Measurements from ENCODE around the gene DHRSX. TPM values are rescaled to one million over a fixed set of nuclear protein-coding genes. Genes with fewer than 3 reads are reported as not detected.

The DHRSX gene
- total RNA-seq, 1 donor from 2014 or later: 31.8 TPM

DNA sequence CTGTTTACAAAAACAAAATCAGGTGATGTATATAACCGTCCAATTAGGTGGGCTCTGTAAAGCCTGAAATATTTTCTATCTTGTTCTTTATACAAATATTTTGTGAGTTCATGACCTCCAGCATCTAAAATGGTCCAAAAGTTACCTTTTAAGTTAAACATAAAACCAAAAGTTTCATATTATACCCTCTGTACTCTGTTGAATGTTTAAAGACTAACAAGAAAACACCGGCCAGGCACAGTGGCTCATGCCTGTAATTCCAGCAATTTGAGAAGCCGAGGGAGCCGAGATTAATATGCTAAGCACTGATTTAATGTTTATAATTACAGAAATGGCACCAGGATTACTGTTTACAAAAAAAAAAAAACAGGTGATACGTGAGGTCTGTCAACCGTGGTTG lies 328.4 kb downstream of the DHRSX start:
- Histone ChIP-seq H3K9ac (no peak overlapping the region), H2AFZ (replicated peaks) (no peak overlapping the region), H3K27ac (no peak overlapping the region), H3K79me2 (ENCODE audit: low read depth) (no peaks in the 10 kb centered on the region), H3K4me3 (no peak overlapping the region), H3K4me1 (no peaks in the 10 kb centered on the region), H4K20me1 (ENCODE audit: low read depth) (no peaks in the 10 kb centered on the region), H3K36me3 (no peaks in the 10 kb centered on the region), H3K27me3 (no peaks in the 10 kb centered on the region), H3F3A (ENCODE audit: low read depth) (peaks cover 6% of the 10 kb centered on the region), H3K4me2 (no peak overlapping the region), H3K9me3 (ENCODE audit: low read depth) (no peaks in the 10 kb centered on the region)
- H3K27me3 Mint-ChIP-seq (ENCODE audit: insufficient read depth, low read depth): peaks cover 17% of the 10 kb centered on the region
- TF ChIP-seq EZH2 (IDR thresholded peaks at IDR 0.05) (no peak), EZH2phosphoT487 (IDR thresholded peaks at IDR 0.05) (no peak)
- TF ChIP-seq, protein P1, sequence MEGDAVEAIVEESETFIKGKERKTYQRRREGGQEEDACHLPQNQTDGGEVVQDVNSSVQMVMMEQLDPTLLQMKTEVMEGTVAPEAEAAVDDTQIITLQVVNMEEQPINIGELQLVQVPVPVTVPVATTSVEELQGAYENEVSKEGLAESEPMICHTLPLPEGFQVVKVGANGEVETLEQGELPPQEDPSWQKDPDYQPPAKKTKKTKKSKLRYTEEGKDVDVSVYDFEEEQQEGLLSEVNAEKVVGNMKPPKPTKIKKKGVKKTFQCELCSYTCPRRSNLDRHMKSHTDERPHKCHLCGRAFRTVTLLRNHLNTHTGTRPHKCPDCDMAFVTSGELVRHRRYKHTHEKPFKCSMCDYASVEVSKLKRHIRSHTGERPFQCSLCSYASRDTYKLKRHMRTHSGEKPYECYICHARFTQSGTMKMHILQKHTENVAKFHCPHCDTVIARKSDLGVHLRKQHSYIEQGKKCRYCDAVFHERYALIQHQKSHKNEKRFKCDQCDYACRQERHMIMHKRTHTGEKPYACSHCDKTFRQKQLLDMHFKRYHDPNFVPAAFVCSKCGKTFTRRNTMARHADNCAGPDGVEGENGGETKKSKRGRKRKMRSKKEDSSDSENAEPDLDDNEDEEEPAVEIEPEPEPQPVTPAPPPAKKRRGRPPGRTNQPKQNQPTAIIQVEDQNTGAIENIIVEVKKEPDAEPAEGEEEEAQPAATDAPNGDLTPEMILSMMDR (IDR thresholded peaks at IDR 0.05): no peak
- H3K9me3 Mint-ChIP-seq: peaks cover 8% of the 10 kb centered on the region
- DNase-seq (ENCODE audit: low spot score): no peak
- H3K4me1 Mint-ChIP-seq: peaks cover 21% of the 10 kb centered on the region
- peaks cover 10% of the 10 kb centered on the region for H3K36me3 Mint-ChIP-seq
- H3K4me3 Mint-ChIP-seq: no peak overlapping the region
- H3K27ac Mint-ChIP-seq: no peak overlapping the region

Other genes starting within 250 kb of the DHRSX start
- gene ZBED1, start within 50 bp of the DHRSX start, total RNA-seq (ENCODE audit: low replicate concordance): 36.9 and 37.0 TPM in 2 replicates
- gene CD99, start 190.3 kb upstream of the DHRSX start, total RNA-seq (ENCODE audit: low replicate concordance): 70.4 and 81.8 TPM in 2 replicates

Data from neural progenitor cell (in vitro differentiated cells).